WTC11 (cell line): Measurements from ENCODE around the gene CCDC134.

Experiments
- ATF2 ChIP-seq: sonication (generic); formaldehyde crosslinking; IDR thresholded peaks from 2 replicates; pipeline ENCODE4 v1.8.1; 2022; ENCODE audit warnings: low read depth, missing genetic modification reagents, borderline replicate concordance
- ATF6 ChIP-seq: sonication (generic); formaldehyde crosslinking; IDR thresholded peaks from 2 replicates; pipeline ENCODE4 v1.8.1; 2023; ENCODE audit warnings: mild to moderate bottlenecking, missing genetic modification reagents
- CREM ChIP-seq: sonication (generic); formaldehyde crosslinking; IDR thresholded peaks from 2 replicates; pipeline ENCODE4 v1.8.1; 2022; ENCODE audit warnings: mild to moderate bottlenecking, missing genetic modification reagents, moderate library complexity
- CTCF ChIP-seq: fragments of 200-600 bp; IDR thresholded peaks from 2 replicates; pipeline ENCODE4 v1.8.0; 2022; ENCODE audit warnings: antibody characterized with exemption
- E2F4 ChIP-seq: sonication (generic); formaldehyde crosslinking; IDR thresholded peaks from 2 replicates; pipeline ENCODE4 v1.8.1; 2022; ENCODE audit warnings: low read depth, mild to moderate bottlenecking, moderate library complexity, missing genetic modification reagents, borderline replicate concordance
- E2F5 ChIP-seq: sonication (generic); formaldehyde crosslinking; IDR thresholded peaks from 2 replicates; pipeline ENCODE4 v1.8.1; 2022; ENCODE audit warnings: mild to moderate bottlenecking, moderate library complexity, missing genetic modification reagents
- FOXP4 ChIP-seq: sonication (generic); formaldehyde crosslinking; IDR thresholded peaks from 2 replicates; pipeline ENCODE4 v1.8.0; 2022; ENCODE audit warnings: mild to moderate bottlenecking, missing genetic modification reagents
- MLX ChIP-seq: sonication (generic); formaldehyde crosslinking; IDR thresholded peaks from 2 replicates; pipeline ENCODE4 v1.8.1; 2023; ENCODE audit warnings: mild to moderate bottlenecking, missing genetic modification reagents, moderate library complexity
- NR3C1 ChIP-seq: sonication (generic); formaldehyde crosslinking; conservative IDR thresholded peaks from 2 replicates; pipeline ENCODE4 v1.8.1; 2023; ENCODE audit warnings: low read depth, mild to moderate bottlenecking, missing genetic modification reagents
- PREB ChIP-seq: sonication (generic); formaldehyde crosslinking; IDR thresholded peaks from 2 replicates; pipeline ENCODE4 v1.8.1; 2022; ENCODE audit warnings: mild to moderate bottlenecking, missing genetic modification reagents, moderate library complexity, borderline replicate concordance
- SMAD3 ChIP-seq: sonication (generic); formaldehyde crosslinking; IDR thresholded peaks from 2 replicates; pipeline ENCODE4 v1.8.0; 2022; ENCODE audit warnings: missing genetic modification reagents, mild to moderate bottlenecking, borderline replicate concordance
- STAT6 ChIP-seq: sonication (generic); formaldehyde crosslinking; conservative IDR thresholded peaks from 2 replicates; pipeline ENCODE4 v1.8.1; 2023; ENCODE audit warnings: mild to moderate bottlenecking, low read depth, missing genetic modification reagents, moderate library complexity
- TEAD1 ChIP-seq: sonication (generic); formaldehyde crosslinking; IDR thresholded peaks from 2 replicates; pipeline ENCODE4 v1.8.0; 2022; ENCODE audit warnings: mild to moderate bottlenecking, missing genetic modification reagents

- no peak for TF ChIP-seq FOXP4
- no peak for TF ChIP-seq E2F5 (CRISPR knock-in tag)
- TF ChIP-seq PREB (CRISPR knock-in tag): no peak
- TF ChIP-seq CTCF: no peak
- no peak for TF ChIP-seq CREM (CRISPR knock-in tag)
- no peak for TF ChIP-seq E2F4 (CRISPR knock-in tag)
- TF ChIP-seq TEAD1 (CRISPR knock-in tag): no peak
- TF ChIP-seq ATF6 (CRISPR knock-in tag): no peak
- TF ChIP-seq SMAD3 (CRISPR knock-in tag): no peak
- TF ChIP-seq ATF2 (CRISPR knock-in tag): no peak
- no peak for TF ChIP-seq STAT6 (CRISPR knock-in tag)
- TF ChIP-seq MLX (CRISPR knock-in tag): no peak
- TF ChIP-seq NR3C1 (CRISPR knock-in tag): no peak
Observed at GRCh38 chr22:41870786-41871185, 70.3 kb downstream of the CCDC134 start.
